Endothelial cell of umbilical vein (primary cell): ENCODE results near the gene GZMM.

ENCODE experiments used
- CTCF ChIP-seq, 2 donors: IDR thresholded peaks; 1 replicate in 1 of 2; 2 replicates in 1 of 2; pipeline ENCODE4 v1.5.1; 2011; ENCODE audit warnings: low read length in 2 of 2, mild to moderate bottlenecking in 2 of 2, moderate library complexity in 2 of 2, control low read depth in 1 of 2, inconsistent platforms in 1 of 2, low read depth in 1 of 2; ENCODE audit not compliant: insufficient read depth in 1 of 2; ENCODE audit errors: extremely low read depth in 1 of 2
- EZH2 ChIP-seq: IDR thresholded peaks from 2 replicates; pipeline ENCODE4 v1.6.1; 2012; ENCODE audit warnings: borderline replicate concordance, low read depth, mild to moderate bottlenecking, moderate library complexity, low read length, inconsistent platforms; ENCODE audit not compliant: severe bottlenecking
- FOS ChIP-seq: IDR thresholded peaks from 2 replicates; pipeline ENCODE4 v1.6.1; 2011; ENCODE audit warnings: mild to moderate bottlenecking, low read length, moderate library complexity, borderline replicate concordance; ENCODE audit not compliant: insufficient read depth
- GATA2 ChIP-seq: IDR thresholded peaks from 2 replicates; pipeline ENCODE4 v1.7.0; 2011; ENCODE audit warnings: low read depth, mild to moderate bottlenecking, moderate library complexity, mixed read lengths, low read length; ENCODE audit not compliant: insufficient read length, insufficient read depth
- MAX ChIP-seq: IDR thresholded peaks from 2 replicates; pipeline ENCODE4 v1.6.1; 2011; ENCODE audit not compliant: insufficient read depth, insufficient read length
- MYC ChIP-seq: IDR thresholded peaks from one replicate; pipeline ENCODE4 v1.6.1; 2011; ENCODE audit warnings: mild to moderate bottlenecking, low read depth, low read length
- POLR2A ChIP-seq: IDR thresholded peaks from 2 replicates; pipeline ENCODE4 v1.6.1; 2012; ENCODE audit warnings: low read depth, mild to moderate bottlenecking, control low read depth, low read length

GRCh38 chr19:519449-519865 lies 24.4 kb upstream of the GZMM start:
- TF ChIP-seq CTCF (IDR thresholded peaks at IDR 0.05; ENCODE audit: extremely low read depth in 1 of 2, insufficient read depth in 1 of 2, low read depth in 1 of 2, low read length in 2 of 2) (no peak), MYC (no peak), EZH2 (no peak), POLR2A (no peak), FOS (no peak), GATA2 (no peak), MAX (no peak)
